ENCODE results near the gene SLC34A3.

SLC34A3 gene

GRCh38 chr9:137198051-137198901 lies 32.4 kb upstream of the SLC34A3 start:
- no peak for DNase-seq

GRCh38 chr9:137198902-137199283 lies 31.8 kb upstream of the SLC34A3 start:
- no peak for DNase-seq

- no peak for DNase-seq
Observed at GRCh38 chr9:137199411-137200121, 31.1 kb upstream of the SLC34A3 start.

GRCh38 chr9:137200311-137201204 lies 30.1 kb upstream of the SLC34A3 start, which contains the start of gene TPRN:
Gene TPRN (minus strand): TSS chr9:137200741. CDS start chr9:137200711, 30 bp downstream.
- peak; percentile 100 for DNase-seq

GRCh38 chr9:137201205-137201868 lies 29.4 kb upstream of the SLC34A3 start:
- no peak for DNase-seq

GRCh38 chr9:137202966-137203365 lies 27.7 kb upstream of the SLC34A3 start:
- no peak for DNase-seq

GRCh38 chr9:137204731-137205125 lies 26.0 kb upstream of the SLC34A3 start:
- no peak for DNase-seq

- DNase-seq, result peak; percentile 81
Observed at GRCh38 chr9:137205126-137206069, 25.3 kb upstream of the SLC34A3 start, which contains the start of the genes NDOR1 and TMEM203. Gene NDOR1 (plus strand): TSS chr9:137205700. CDS start chr9:137205778, 78 bp downstream. Gene TMEM203 (minus strand): TSS chr9:137205648. CDS start chr9:137205414, 234 bp downstream.

GRCh38 chr9:137206602-137207001 lies 24.1 kb upstream of the SLC34A3 start:
- no peak for DNase-seq

- no peak for DNase-seq
Observed at GRCh38 chr9:137211532-137211931, 19.2 kb upstream of the SLC34A3 start.

GRCh38 chr9:137212520-137212919 lies 18.2 kb upstream of the SLC34A3 start:
- no peak for DNase-seq

- DNase-seq, result no peak
Observed at GRCh38 chr9:137213160-137214060, 17.3 kb upstream of the SLC34A3 start.

- no peak for DNase-seq
Observed at GRCh38 chr9:137214620-137215019, 16.1 kb upstream of the SLC34A3 start.

- no peak for DNase-seq
Observed at GRCh38 chr9:137215196-137215986, 15.3 kb upstream of the SLC34A3 start.

GRCh38 chr9:137216188-137216965 lies 14.3 kb upstream of the SLC34A3 start:
- DNase-seq, result no peak

GRCh38 chr9:137217276-137218211 lies 13.2 kb upstream of the SLC34A3 start:
- DNase-seq, result no peak

- no peak for DNase-seq
Observed at GRCh38 chr9:137218212-137218753, 12.4 kb upstream of the SLC34A3 start.
